Mononuclear cell (primary cell): Measurements from ENCODE around the gene OSGEP. TPM values are rescaled to one million over a fixed set of nuclear protein-coding genes. Genes with fewer than 3 reads are reported as not detected.

ENCODE experiments used
- H3K27me3 ChIP-seq: 2 replicates; pipeline ENCODE4 v1.6.0; 2011; ENCODE audit warnings: low read length, control low read depth; ENCODE audit not compliant: insufficient read depth
- H3K4me1 ChIP-seq: 2 replicates; pipeline ENCODE4 v1.5.1; 2011; ENCODE audit warnings: mild to moderate bottlenecking, low read length, control low read depth; ENCODE audit not compliant: insufficient read depth
- H3K4me3 ChIP-seq: 2 replicates; pipeline ENCODE4 v1.5.1; 2011; ENCODE audit warnings: mild to moderate bottlenecking, low read length, moderate library complexity
- H3K9me3 ChIP-seq: 2 replicates; pipeline ENCODE4 v1.5.1; 2011; ENCODE audit warnings: low read depth, mild to moderate bottlenecking, control low read depth, low read length
- total RNA-seq: library from RNA; depleted of rRNA; stranded (reverse); fragments of >200 nt; gene quantifications from one replicate; pipeline ENCODE4 v1.2.3, GENCODE V29; 2012

OSGEP gene
- total RNA-seq, 1 donor: 22.4 TPM

GRCh38 chr14:20482382-20482781, 27.8 kb upstream of the OSGEP start:
- Histone ChIP-seq H3K4me1 (peaks cover 26% of the 10 kb centered on the region), H3K27me3 (no peaks in the 10 kb centered on the region), H3K9me3 (no peaks in the 10 kb centered on the region), H3K4me3 (no peak overlapping the region)

GRCh38 chr14:20478894-20479293, 24.3 kb upstream of the OSGEP start:
- Histone ChIP-seq H3K4me1 (peaks cover 33% of the 10 kb centered on the region), H3K27me3 (no peaks in the 10 kb centered on the region), H3K9me3 (no peaks in the 10 kb centered on the region), H3K4me3 (no peak overlapping the region)

- Histone ChIP-seq H3K27me3 (no peaks in the 10 kb centered on the region), H3K4me3 (no peak overlapping the region), H3K4me1 (peaks cover 38% of the 10 kb centered on the region), H3K9me3 (no peaks in the 10 kb centered on the region)
Observed at GRCh38 chr14:20477211-20477876, 22.7 kb upstream of the OSGEP start.

- Histone ChIP-seq H3K9me3 (no peaks in the 10 kb centered on the region), H3K27me3 (no peaks in the 10 kb centered on the region), H3K4me3 (no peak overlapping the region), H3K4me1 (peaks cover 44% of the 10 kb centered on the region)
Observed at GRCh38 chr14:20476776-20477175, 22.2 kb upstream of the OSGEP start.

GRCh38 chr14:20472536-20473169, 18.0 kb upstream of the OSGEP start:
- Histone ChIP-seq H3K9me3 (no peaks in the 10 kb centered on the region), H3K4me1 (peaks cover 57% of the 10 kb centered on the region), H3K4me3 (no peak overlapping the region), H3K27me3 (no peaks in the 10 kb centered on the region)

GRCh38 chr14:20470603-20470901, 15.9 kb upstream of the OSGEP start:
- no peaks in the 10 kb centered on the region for H3K27me3 ChIP-seq
- H3K9me3 ChIP-seq: no peaks in the 10 kb centered on the region
- H3K4me3 ChIP-seq: peak overlapping the region; percentile 60
- peaks cover 36% of the 10 kb centered on the region for H3K4me1 ChIP-seq

- H3K4me1 ChIP-seq: peaks cover 35% of the 10 kb centered on the region
- no peaks in the 10 kb centered on the region for H3K9me3 ChIP-seq
- no peaks in the 10 kb centered on the region for H3K27me3 ChIP-seq
- peak overlapping the region; percentile 60 for H3K4me3 ChIP-seq
Observed at GRCh38 chr14:20469890-20470602, 15.4 kb upstream of the OSGEP start.

- H3K9me3 ChIP-seq: no peaks in the 10 kb centered on the region
- no peaks in the 10 kb centered on the region for H3K27me3 ChIP-seq
- H3K4me1 ChIP-seq: peaks cover 35% of the 10 kb centered on the region
- H3K4me3 ChIP-seq: peak within 1 kb of the TSS; percentile 60
Observed at GRCh38 chr14:20469242-20469889, 14.8 kb upstream of the OSGEP start, which contains the start of gene PNP. Gene PNP (plus strand): TSS chr14:20469406. CDS start chr14:20469525, 119 bp downstream.

GRCh38 chr14:20468764-20469241, 14.2 kb upstream of the OSGEP start:
- Histone ChIP-seq H3K4me3 (peak overlapping the region; percentile 60), H3K4me1 (peaks cover 35% of the 10 kb centered on the region)

GRCh38 chr14:20461225-20462141, 6.9 kb upstream of the OSGEP start, which contains the start of gene PIP4P1:
Gene PIP4P1 (minus strand): TSS chr14:20461434. CDS start chr14:20461325, 109 bp downstream.
- Histone ChIP-seq H3K4me3 (peak within 1 kb of the TSS; percentile 68), H3K4me1 (peaks cover 52% of the 10 kb centered on the region), H3K27me3 (no peaks in the 10 kb centered on the region), H3K9me3 (no peaks in the 10 kb centered on the region)

More at GRCh38 chr14:20468764-20469241, 14.2 kb upstream of the OSGEP start:
- Histone ChIP-seq H3K9me3 (no peaks in the 10 kb centered on the region), H3K27me3 (no peaks in the 10 kb centered on the region)

GRCh38 chr14:20460458-20461224, 6.0 kb upstream of the OSGEP start:
- Histone ChIP-seq H3K4me1 (peaks cover 60% of the 10 kb centered on the region), H3K27me3 (no peaks in the 10 kb centered on the region), H3K4me3 (peak overlapping the region; percentile 68), H3K9me3 (no peaks in the 10 kb centered on the region)

- no peak overlapping the region for H3K4me3 ChIP-seq
- peaks cover 72% of the 10 kb centered on the region for H3K4me1 ChIP-seq
- H3K27me3 ChIP-seq: no peaks in the 10 kb centered on the region
- H3K9me3 ChIP-seq: no peaks in the 10 kb centered on the region
Observed at GRCh38 chr14:20458031-20458789, 3.6 kb upstream of the OSGEP start.

GRCh38 chr14:20456971-20457370, 2.4 kb upstream of the OSGEP start:
- H3K27me3 ChIP-seq: no peaks in the 10 kb centered on the region
- peaks cover 71% of the 10 kb centered on the region for H3K4me1 ChIP-seq
- H3K9me3 ChIP-seq: no peaks in the 10 kb centered on the region
- no peak overlapping the region for H3K4me3 ChIP-seq
